OCI-LY3 (cell line): ENCODE data around the gene BRME1.

Source experiments
- H2AFZ ChIP-seq: fragments of 200-600, 300-600 bp; shearing (Covaris generic); 2 replicates; pipeline ENCODE4 v1.6.0; 2014; ENCODE audit warnings: antibody characterized with exemption, low read depth, low read length
- H3K27ac ChIP-seq: fragments of 200-600, 300-600 bp; sonication (generic); 2 replicates; pipeline ENCODE4 v1.5.1; 2014; ENCODE audit warnings: mild to moderate bottlenecking, low read length, moderate library complexity, mixed read lengths
- H3K27me3 ChIP-seq: fragments of 200-600, 300-600 bp; sonication (generic); 2 replicates; pipeline ENCODE4 v1.6.1; 2014; ENCODE audit warnings: low read depth, low read length, mixed read lengths
- H3K36me3 ChIP-seq: fragments of 200-600, 300-600 bp; sonication (generic); replicated peaks from 2 replicates; pipeline ENCODE3; 2014; ENCODE audit warnings: low read depth, low read length, mixed read lengths
- H3K4me1 ChIP-seq: fragments of 300-600, 200-600 bp; sonication (generic); 2 replicates; pipeline ENCODE4 v1.6.1; 2014; ENCODE audit warnings: low read length, mixed read lengths
- H3K4me2 ChIP-seq: fragments of 200-600, 300-600 bp; sonication (generic); 2 replicates; pipeline ENCODE4 v1.6.1; 2014; ENCODE audit warnings: low read length, mixed read lengths
- H3K4me3 ChIP-seq: fragments of 300-600, 200-600 bp; sonication (generic); 2 replicates; pipeline ENCODE4 v1.5.1; 2014; ENCODE audit warnings: antibody characterized with exemption, mild to moderate bottlenecking, low read length, moderate library complexity
- H3K79me2 ChIP-seq: fragments of 300-600, 200-600 bp; shearing (Covaris generic); 2 replicates; pipeline ENCODE4 v1.6.1; 2014; ENCODE audit warnings: mild to moderate bottlenecking, low read length, mixed read lengths
- H3K9ac ChIP-seq: fragments of 300-600, 200-600 bp; shearing (Covaris generic); 2 replicates; pipeline ENCODE4 v1.6.0; 2014; ENCODE audit warnings: mild to moderate bottlenecking, low read length, moderate library complexity
- H3K9me3 ChIP-seq: fragments of 200-600, 300-600 bp; shearing (Covaris generic); 2 replicates; pipeline ENCODE4 v1.6.1; 2014; ENCODE audit warnings: low read length, mixed read lengths; ENCODE audit not compliant: insufficient read depth
- H4K20me1 ChIP-seq: fragments of 200-600, 300-600 bp; sonication (generic); 2 replicates; pipeline ENCODE4 v1.6.1; 2016; ENCODE audit warnings: low read length, mixed read lengths; ENCODE audit not compliant: insufficient read depth
- CTCF ChIP-seq: fragments of 200-600, 300-600 bp; sonication (generic); IDR thresholded peaks from 2 replicates; pipeline ENCODE4 v1.5.1; 2014; ENCODE audit warnings: antibody characterized with exemption, low read length, low read depth
- EZH2phosphoT487 ChIP-seq: fragments of 200-600 bp; shearing (Covaris generic); IDR thresholded peaks from 2 replicates; pipeline ENCODE4 v1.6.1; 2018; ENCODE audit warnings: antibody characterized with exemption, mixed run types, low read depth

BRME1 gene

GRCh38 chr19:13873834-13874515 lies 31.9 kb downstream of the BRME1 start:
- Histone ChIP-seq H4K20me1 (no peaks in the 10 kb centered on the region), H3K27me3 (peaks cover 6% of the 10 kb centered on the region), H3K36me3 (no peaks in the 10 kb centered on the region), H2AFZ (no peak overlapping the region), H3K4me1 (peaks cover 4% of the 10 kb centered on the region; the same call in 1 of the 2 replicates), H3K79me2 (no peaks in the 10 kb centered on the region), H3K27ac (no peak overlapping the region), H3K9ac (no peak overlapping the region), H3K4me3 (no peak overlapping the region), H3K4me2 (no peak overlapping the region), H3K9me3 (no peaks in the 10 kb centered on the region)
- TF ChIP-seq CTCF (no peak), EZH2phosphoT487 (no peak)

GRCh38 chr19:13872695-13873389 lies 33.1 kb downstream of the BRME1 start:
- peak overlapping the region; percentile 69 for H3K4me2 ChIP-seq
- H2AFZ ChIP-seq = peak overlapping the region; percentile 79
- no peaks in the 10 kb centered on the region for H3K79me2 ChIP-seq
- no peaks in the 10 kb centered on the region for H3K36me3 ChIP-seq
- H3K4me3 ChIP-seq = peak overlapping the region; percentile 80
- no peak overlapping the region for H3K27ac ChIP-seq
- H3K4me1 ChIP-seq = peaks cover 4% of the 10 kb centered on the region; the same call in 1 of the 2 replicates
- TF ChIP-seq CTCF = peak; percentile 76
- no peak for TF ChIP-seq EZH2phosphoT487
- peaks cover 6% of the 10 kb centered on the region for H3K27me3 ChIP-seq
- peak overlapping the region; percentile 61 for H3K9ac ChIP-seq
- H4K20me1 ChIP-seq = no peaks in the 10 kb centered on the region
- no peaks in the 10 kb centered on the region for H3K9me3 ChIP-seq

- Histone ChIP-seq H3K9ac (peak overlapping the region; percentile 61), H3K79me2 (no peaks in the 10 kb centered on the region), H4K20me1 (no peaks in the 10 kb centered on the region), H3K4me1 (peaks cover 4% of the 10 kb centered on the region; the same call in 1 of the 2 replicates), H3K36me3 (no peaks in the 10 kb centered on the region), H3K9me3 (no peaks in the 10 kb centered on the region), H3K27me3 (peaks cover 10% of the 10 kb centered on the region; the same call in 1 of the 2 replicates), H2AFZ (peak overlapping the region; percentile 79), H3K4me3 (peak overlapping the region; percentile 80), H3K27ac (no peak overlapping the region), H3K4me2 (peak overlapping the region; percentile 69)
- TF ChIP-seq EZH2phosphoT487 = no peak
- TF ChIP-seq CTCF = no peak
Observed at GRCh38 chr19:13872339-13872694, 33.6 kb downstream of the BRME1 start.

- no peaks in the 10 kb centered on the region for H3K36me3 ChIP-seq
- no peaks in the 10 kb centered on the region for H3K9me3 ChIP-seq
- no peak overlapping the region for H3K4me3 ChIP-seq
- H3K27me3 ChIP-seq = peaks cover 11% of the 10 kb centered on the region
- no peak overlapping the region for H3K4me2 ChIP-seq
- no peak overlapping the region for H3K9ac ChIP-seq
- no peaks in the 10 kb centered on the region for H4K20me1 ChIP-seq
- TF ChIP-seq EZH2phosphoT487 = no peak
- no peak for TF ChIP-seq CTCF
- no peak overlapping the region for H3K27ac ChIP-seq
- no peaks in the 10 kb centered on the region for H3K79me2 ChIP-seq
- H3K4me1 ChIP-seq = peaks cover 4% of the 10 kb centered on the region; the same call in 1 of the 2 replicates
- no peak overlapping the region for H2AFZ ChIP-seq
Observed at GRCh38 chr19:13870873-13871272, 35.0 kb downstream of the BRME1 start.
